GM12801 (cell line): Measurements from ENCODE around the gene MYL11.

Experiments used
- TF ChIP-seq, protein P1 (sequence below): IDR thresholded peaks from one replicate; pipeline ENCODE4 v1.5.1; 2011; ENCODE audit warnings: control low read depth; ENCODE audit not compliant: insufficient read length; ENCODE audit errors: extremely low read depth

The MYL11 gene

DNA sequence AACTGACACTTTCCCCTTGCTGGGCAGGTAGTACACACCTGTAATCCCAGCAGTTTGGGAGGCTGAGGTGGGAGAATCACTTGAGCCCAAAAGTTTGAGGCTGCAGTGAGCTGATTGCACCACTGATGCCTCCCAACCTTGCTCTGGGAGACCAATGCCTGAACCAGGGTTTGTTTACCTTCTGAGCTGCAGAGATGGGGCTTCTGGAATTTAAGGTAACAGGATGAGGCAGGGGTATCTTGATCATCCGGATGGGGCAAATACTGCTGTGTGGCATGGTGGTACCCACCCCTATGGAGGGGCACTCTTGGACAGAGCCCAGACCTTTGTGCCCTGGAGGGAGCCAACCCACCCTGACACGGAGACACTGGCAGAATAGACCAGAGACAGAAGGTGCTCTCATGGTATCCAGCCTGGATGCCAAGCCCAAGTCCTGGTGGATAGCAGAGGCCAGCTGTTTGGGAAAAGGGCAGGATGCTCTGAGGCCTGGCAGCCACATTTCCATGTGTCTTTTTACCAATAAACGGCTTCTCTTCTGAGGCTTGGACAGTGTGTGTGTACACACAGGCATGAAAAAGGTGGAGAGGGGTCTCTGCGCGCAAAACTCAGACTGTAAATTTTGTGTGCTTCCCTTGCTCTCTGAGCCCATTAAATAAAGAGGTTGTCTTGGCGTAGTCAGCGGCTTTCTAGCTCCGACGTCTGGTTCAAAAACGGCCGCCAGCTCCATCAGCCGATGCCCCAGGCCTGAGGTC is 25.0 kb downstream of the MYL11 start:
- TF ChIP-seq, protein P1, sequence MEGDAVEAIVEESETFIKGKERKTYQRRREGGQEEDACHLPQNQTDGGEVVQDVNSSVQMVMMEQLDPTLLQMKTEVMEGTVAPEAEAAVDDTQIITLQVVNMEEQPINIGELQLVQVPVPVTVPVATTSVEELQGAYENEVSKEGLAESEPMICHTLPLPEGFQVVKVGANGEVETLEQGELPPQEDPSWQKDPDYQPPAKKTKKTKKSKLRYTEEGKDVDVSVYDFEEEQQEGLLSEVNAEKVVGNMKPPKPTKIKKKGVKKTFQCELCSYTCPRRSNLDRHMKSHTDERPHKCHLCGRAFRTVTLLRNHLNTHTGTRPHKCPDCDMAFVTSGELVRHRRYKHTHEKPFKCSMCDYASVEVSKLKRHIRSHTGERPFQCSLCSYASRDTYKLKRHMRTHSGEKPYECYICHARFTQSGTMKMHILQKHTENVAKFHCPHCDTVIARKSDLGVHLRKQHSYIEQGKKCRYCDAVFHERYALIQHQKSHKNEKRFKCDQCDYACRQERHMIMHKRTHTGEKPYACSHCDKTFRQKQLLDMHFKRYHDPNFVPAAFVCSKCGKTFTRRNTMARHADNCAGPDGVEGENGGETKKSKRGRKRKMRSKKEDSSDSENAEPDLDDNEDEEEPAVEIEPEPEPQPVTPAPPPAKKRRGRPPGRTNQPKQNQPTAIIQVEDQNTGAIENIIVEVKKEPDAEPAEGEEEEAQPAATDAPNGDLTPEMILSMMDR = no peak

DNA sequence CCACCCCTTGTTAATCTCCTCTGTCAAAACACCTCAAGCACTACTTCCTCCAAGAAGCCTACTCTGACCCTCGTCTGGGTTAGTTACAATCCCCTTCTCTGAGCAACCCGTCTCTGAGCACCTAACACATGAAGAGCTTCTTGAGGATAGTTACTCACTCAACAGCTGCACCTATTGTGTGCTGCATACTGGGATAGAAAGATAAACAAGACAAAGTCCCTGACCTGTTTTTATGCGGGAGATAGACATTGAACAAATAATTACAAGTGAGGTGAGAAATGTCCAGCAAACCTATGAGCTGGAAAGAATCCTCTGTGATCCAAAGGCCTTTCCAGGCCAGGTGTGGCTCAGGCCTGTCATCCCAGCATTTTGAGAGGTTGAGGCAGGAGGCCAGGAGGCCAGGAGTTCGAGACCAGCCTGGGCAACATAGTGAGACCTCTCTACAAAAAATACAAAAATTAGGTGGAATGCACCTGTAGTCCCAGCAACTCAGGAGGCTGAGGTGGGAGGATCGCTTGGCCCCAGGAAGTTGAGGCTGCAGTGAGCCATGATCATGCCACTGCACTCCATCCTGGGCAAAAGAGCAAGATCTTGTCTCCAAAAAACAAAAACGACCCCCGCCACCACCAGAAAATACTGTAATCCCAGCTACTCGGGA is 27.3 kb downstream of the MYL11 start:
- TF ChIP-seq, protein P1 = no peak

DNA sequence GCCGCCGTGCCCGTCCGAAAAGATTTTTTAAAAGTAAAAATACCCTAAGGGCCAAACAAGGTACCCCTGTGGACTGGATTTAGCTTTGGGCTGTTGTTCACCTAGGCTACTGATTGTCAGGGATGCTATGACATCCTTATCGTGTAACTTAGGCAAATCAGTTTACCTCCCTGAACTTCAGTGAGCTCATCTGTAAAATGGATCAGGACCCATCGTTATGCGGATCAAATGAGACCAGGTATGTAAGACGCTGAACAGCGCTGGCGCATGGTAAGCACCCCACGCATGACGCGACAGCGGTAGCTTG is 32.1 kb downstream of the MYL11 start:
- TF ChIP-seq, protein P1 = no peak

DNA sequence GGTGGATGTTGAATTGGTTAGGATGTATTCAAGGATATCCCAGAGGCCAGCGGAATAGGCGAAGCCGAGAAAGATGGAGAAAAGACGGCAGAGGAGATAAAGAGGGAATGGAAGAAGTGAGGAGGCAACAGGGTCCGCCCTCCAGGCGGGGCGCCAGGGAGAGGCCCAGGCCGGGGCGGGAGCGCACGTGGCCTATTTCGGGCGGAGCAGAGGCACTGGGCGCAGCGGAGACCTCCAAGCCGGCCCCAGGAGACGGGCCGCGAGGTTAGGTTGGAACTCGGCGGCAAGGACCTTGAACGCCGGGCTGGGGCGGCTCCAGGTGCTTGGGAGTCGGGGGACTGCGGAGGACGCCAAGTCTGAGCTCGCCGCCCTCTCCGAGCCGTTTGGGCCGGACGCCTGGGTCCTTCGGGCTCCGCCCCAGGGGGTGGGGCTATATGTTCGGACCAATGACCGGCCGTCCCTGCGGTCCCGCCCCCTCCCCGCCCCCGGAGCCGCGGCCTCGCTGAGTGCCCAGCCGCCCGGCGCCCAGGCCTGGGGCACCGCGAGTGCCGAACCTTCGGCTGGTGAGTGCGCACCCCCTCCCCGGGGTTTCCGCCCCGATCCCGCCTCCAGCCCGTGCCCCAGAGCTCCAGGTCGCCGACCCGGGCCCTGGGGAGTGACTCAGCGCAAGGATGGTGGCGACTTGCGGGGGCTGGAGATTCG is 32.7 kb downstream of the MYL11 start, which contains the start of gene ZNF771:
ZNF771 (plus strand) TSS at position 505 of the 702 bp plus-strand sequence. CDS start 448 bp downstream, outside the sequence.
- TF ChIP-seq, protein P1 = no peak

DNA sequence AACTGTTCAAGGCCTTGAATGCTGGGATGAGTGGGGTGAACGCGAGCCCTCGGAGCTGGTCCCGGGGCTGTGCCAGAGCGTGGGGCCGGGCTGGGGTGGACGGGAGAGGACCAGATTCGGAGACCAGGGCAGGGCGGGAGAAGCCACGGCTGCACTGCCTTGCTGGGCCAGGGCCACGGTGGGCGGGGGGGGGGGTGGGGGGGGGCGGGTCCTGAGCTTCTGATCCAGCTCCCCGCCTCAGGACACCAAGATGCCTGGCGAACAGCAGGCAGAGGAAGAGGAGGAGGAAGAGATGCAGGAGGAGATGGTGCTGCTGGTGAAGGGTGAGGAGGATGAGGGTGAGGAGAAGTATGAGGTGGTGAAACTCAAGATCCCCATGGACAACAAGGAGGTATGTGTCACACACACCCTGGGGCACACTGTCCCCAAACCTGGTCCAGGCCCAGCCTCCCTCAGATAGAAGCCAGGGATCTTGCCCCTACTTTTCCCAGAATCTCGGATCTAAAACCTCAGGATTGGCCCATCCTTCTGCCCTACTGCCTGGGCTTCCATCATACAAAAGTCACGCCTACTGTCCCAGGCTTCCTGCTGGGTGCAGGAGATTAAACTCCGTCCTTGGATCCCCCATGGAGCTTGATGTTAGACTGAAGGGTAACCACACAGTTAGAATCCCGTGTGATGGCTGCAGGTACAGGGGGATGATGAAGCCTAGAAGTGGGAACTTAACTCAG is 33.4 kb downstream of the MYL11 start:
- TF ChIP-seq, protein P1 = no peak

DNA sequence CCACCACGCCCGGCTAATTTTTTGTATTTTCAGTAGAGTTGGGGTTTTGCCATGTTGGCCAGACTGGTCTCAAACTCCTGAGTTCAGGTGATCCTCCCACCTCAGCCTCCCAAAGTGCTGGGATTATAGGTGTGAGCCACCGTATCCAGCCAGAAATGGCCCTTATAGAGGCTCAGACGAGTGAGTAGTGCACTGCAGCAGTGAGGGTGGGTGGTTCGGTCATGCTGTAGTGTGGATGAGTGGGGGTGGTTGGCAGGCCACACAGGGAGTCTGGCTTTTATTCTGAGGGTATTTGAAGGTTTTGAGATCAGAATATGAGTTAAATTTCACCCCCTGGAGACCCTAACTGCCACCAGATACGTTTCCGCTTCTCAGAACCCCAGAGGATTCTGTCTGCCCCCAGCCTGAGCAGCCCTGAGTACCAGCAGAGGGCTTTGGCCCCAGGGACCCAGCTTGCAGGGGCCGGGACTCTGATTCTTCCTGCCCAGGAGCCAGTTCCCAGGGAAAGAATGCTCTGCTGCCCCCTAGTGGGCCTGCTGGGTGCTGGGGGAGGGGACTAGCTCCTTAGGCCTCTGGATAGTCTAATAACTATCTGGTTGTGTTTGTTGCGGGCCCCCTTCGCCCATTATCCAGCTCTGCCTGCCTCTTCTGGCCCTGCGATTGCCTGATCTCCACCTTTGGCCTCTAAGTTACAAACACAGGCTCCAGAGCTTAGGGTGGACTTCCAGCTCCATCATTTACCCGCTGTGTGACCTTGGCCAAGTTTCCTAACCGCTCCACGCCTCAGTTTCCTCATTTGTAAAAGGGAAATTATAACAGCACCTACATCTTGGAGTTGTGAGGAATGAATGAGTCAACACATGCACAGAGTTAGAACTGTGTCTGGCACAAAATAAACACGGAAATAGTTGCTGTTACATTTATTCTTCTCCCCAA is 34.8 kb downstream of the MYL11 start:
- TF ChIP-seq, protein P1 = peak; percentile 54
